T47D (cell line): ENCODE measurements around the gene ANKRD6.

Source experiments
- DNase-seq, 2 experiments: peaks; one replicate each; pipeline versions ENCODE4 v3.0.0 to v3.0.0-alpha.2; 2011 to 2012; ENCODE audit warnings: low read depth in 1 of 2, low spot score in 1 of 2
- JUND ChIP-seq: IDR thresholded peaks from 2 replicates; pipeline ENCODE4 v1.6.1; 2012; ENCODE audit warnings: low read depth
- in situ Hi-C: cut with HindIII; loops from 2 replicates; pipeline ENCODE4 v1.10.0; 2016; ENCODE audit warnings: low sequenced_read_pairs, low pct_unique_long_range_greater_than_20kb

ANKRD6 gene

DNA sequence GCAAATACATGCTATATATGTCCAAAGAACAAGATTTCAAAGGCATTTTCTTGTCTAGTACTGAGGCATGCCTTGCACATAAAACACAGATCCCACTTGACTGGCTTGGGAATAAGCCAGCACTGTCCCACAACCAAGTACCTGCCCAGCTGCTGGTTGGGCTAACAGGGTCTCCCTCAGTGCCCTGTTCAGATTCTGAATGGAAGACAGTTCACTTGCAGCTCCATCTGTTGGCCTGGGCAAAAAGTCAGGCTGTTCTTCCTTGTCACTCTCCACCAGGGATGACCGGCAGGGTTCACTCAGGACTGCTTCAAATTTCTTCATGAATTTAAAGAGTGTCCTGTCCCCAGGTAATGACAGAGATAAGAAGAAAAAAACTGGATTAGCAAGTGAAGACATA, 250.0 kb downstream of the ANKRD6 start:
- in situ Hi-C loops, result no loop called here
- TF ChIP-seq JUND, result no peak

More for the DNA sequence above, 250.0 kb downstream of the ANKRD6 start:
- no peak for DNase-seq
